Body of pancreas (tissue), 4 donors: ENCODE data around the gene ATXN7L1.

ENCODE experiments used
- CTCF ChIP-seq, 7 experiments: fragments of 450-650 bp in 4 of 7; fragments of 200-600 bp in 3 of 7; sonication (generic) in 3 of 7; IDR thresholded peaks; one replicate each; pipeline ENCODE4 v1.5.1; 2016 to 2019; ENCODE audit warnings: antibody characterized with exemption in 7 of 7
- POLR2A ChIP-seq, 3 donors: fragments of 450-650 bp; IDR thresholded peaks; one replicate each; pipeline ENCODE4 v1.6.1; 2016; ENCODE audit warnings: antibody characterized with exemption in 3 of 3, mild to moderate bottlenecking in 2 of 3

- TF ChIP-seq CTCF (IDR thresholded peaks at IDR 0.05) (no peak), POLR2A (IDR thresholded peaks at IDR 0.05) (no peak)
Measured at GRCh38 chr7:105808209-105808608, 68.2 kb downstream of the ATXN7L1 start.
